Heart left ventricle (tissue), 13 donors: ENCODE results near the gene CCT3.

Source experiments
- CTCF ChIP-seq, 12 donors: fragments of 200-600 bp; sonication (generic) in 4 of 12; IDR thresholded peaks; one replicate each; pipeline versions ENCODE4 v1.5.0 to v1.8.0; 2018 to 2022; ENCODE audit warnings: antibody characterized with exemption in 12 of 12, mild to moderate bottlenecking in 5 of 12
- POLR2A ChIP-seq, 2 donors: fragments of 450-650 bp; IDR thresholded peaks; one replicate each; pipeline ENCODE4 v1.6.1; 2017; ENCODE audit warnings: antibody characterized with exemption in 2 of 2, mild to moderate bottlenecking in 2 of 2, moderate library complexity in 2 of 2
- donor health status: ischemic (EF 13 %, LVEDD 7.1; RV severe dilation, severe dysfunction).
- donor health status: DM: no; HTN: yes; CAD: no.
- donor health status: DM: no; HTN: no; CAD: no.
- donor health status: ischemic (EF 25% LVEDD 6.9; RV normal size, moderate dysfunction).
- donor health status: ischemic (EF 25% LVEDD 5.7; RV mildly dilated, moderate dysfunction).
- donor health status: ischemic (EF 35%, LVEDD 5.7; RV mildly dilated, moderate dysfunction).
- donor health status: nonischemic (EF 11% LVEDD 7.7; RV severe dilation, severe dysfunction).
- donor health status: DM: yes; HTN: yes; CAD: no.
- donor health status: PGD.
- donor health status: ischemic (EF 29% LVEDD 5.4; RV normal size, mild dysfunction).
- donor health status: nonischemic (EF 23%, LVEDD 6.1; RV moderate dilation, normal function).

GRCh38 chr1:156356875-156357534 lies 18.9 kb upstream of the CCT3 start:
- TF ChIP-seq CTCF (IDR thresholded peaks at IDR 0.05): peak; percentile 46 to 84 (median 72)
- TF ChIP-seq POLR2A (IDR thresholded peaks at IDR 0.05): no peak
